Measurements from ENCODE around the gene TACR2. TPM values are rescaled to one million over a fixed set of nuclear protein-coding genes. Genes with fewer than 3 reads are reported as not detected.
A peak's percentile ranks its signal among the peaks of the same experiment; 100 is the strongest.
"Not testable (repeated sequence)": the region's sequence is repeated elsewhere in the genome, so short reads cannot be mapped to it uniquely, and the experiment has no call there.

The TACR2 gene
- total RNA-seq, 4 donors from 2014 or later: 0.36 to 0.49 TPM; not detected in 2

GRCh38 chr10:69451784-69452251 is 35.1 kb upstream of the TACR2 start:
- Histone ChIP-seq H3K9me3 (no peaks in the 10 kb centered on the region), H3K4me3 (peak overlapping the region; percentile 83 to 95 (median 93)), H3K4me1 (peaks cover 54 to 64% of the 10 kb centered on the region in 2 donors), H3K27me3 (no peaks in the 10 kb centered on the region), H3K27ac (peak overlapping the region; percentile 87 to 95 (median 90)), H3K36me3 (no peaks in the 10 kb centered on the region)
- intact Hi-C loops (cut with DNase I; ENCODE audit: low total_unique reads) (loop anchor here (2.0 kb wide), 2 partner anchors 25 to 45 kb away; no protein-coding TSS in a partner anchor), in situ Hi-C loops (cut with MboI; ENCODE audit: low sequenced_read_pairs in 4 of 4) (no loop called here)
- TF ChIP-seq CTCF (IDR thresholded peaks at IDR 0.05 in 4 of 5, conservative IDR thresholded peaks at IDR 0.05 in 1 of 5) (no peak), POLR2A (IDR thresholded peaks at IDR 0.05) (no peak)
- no peak for DNase-seq
- ATAC-seq: peak; percentile 28 to 34

- intact Hi-C loops (cut with DNase I; ENCODE audit: low total_unique reads): loop anchor here (2.0 kb wide), 2 partner anchors 24 to 46 kb away; no protein-coding TSS in a partner anchor
- DNase-seq (peak; percentile 86 to 89), ATAC-seq (peak; percentile 77 to 82)
- in situ Hi-C loops (cut with MboI; ENCODE audit: low sequenced_read_pairs in 4 of 4): no loop called here
- Histone ChIP-seq H3K36me3 (no peaks in the 10 kb centered on the region), H3K9me3 (no peaks in the 10 kb centered on the region), H3K27ac (peak within 1 kb of the TSS; percentile 87 to 95 (median 90)), H3K4me1 (peaks cover 49 to 59% of the 10 kb centered on the region in 2 donors), H3K27me3 (no peaks in the 10 kb centered on the region), H3K4me3 (peak within 1 kb of the TSS; percentile 83 to 95 (median 93))
- TF ChIP-seq CTCF (IDR thresholded peaks at IDR 0.05 in 4 of 5, conservative IDR thresholded peaks at IDR 0.05 in 1 of 5): no peak
- TF ChIP-seq POLR2A (IDR thresholded peaks at IDR 0.05): peak; percentile 94
Measured at GRCh38 chr10:69451209-69451783, 34.6 kb upstream of the TACR2 start, which contains the start of gene TSPAN15. Gene TSPAN15, plus strand, starts transcription at chr10:69451465. Its CDS starts 130 bp downstream, at chr10:69451595.

- in situ Hi-C loops (cut with MboI; ENCODE audit: low sequenced_read_pairs in 4 of 4); H3K9me3 ChIP-seq; H3K36me3 ChIP-seq; ATAC-seq; H3K4me3 ChIP-seq; H3K27me3 ChIP-seq; DNase-seq: not testable (repeated sequence)
- Histone ChIP-seq H3K27ac (peak overlapping the region; percentile 87 to 95 (median 90)), H3K4me1 (peaks cover 49 to 51% of the 10 kb centered on the region in 2 donors)
- intact Hi-C loops (cut with DNase I; ENCODE audit: low total_unique reads): loop anchor here (2.0 kb wide), 2 partner anchors 24 to 46 kb away; no protein-coding TSS in a partner anchor
Measured at GRCh38 chr10:69450395-69450794, 33.7 kb upstream of the TACR2 start.

GRCh38 chr10:69449841-69450240 is 33.1 kb upstream of the TACR2 start:
- Histone ChIP-seq H3K9me3 (no peaks in the 10 kb centered on the region), H3K36me3 (no peaks in the 10 kb centered on the region)

More at GRCh38 chr10:69449841-69450240, 33.1 kb upstream of the TACR2 start:
- Histone ChIP-seq H3K4me1 (peaks cover 47 to 49% of the 10 kb centered on the region in 2 donors), H3K4me3 (no peak overlapping the region), H3K27ac (peak overlapping the region; percentile 87 to 95 (median 90)), H3K27me3 (no peaks in the 10 kb centered on the region)
- in situ Hi-C loops (cut with MboI; ENCODE audit: low sequenced_read_pairs in 4 of 4) (loop anchor here in 1 of 4 donors (25.0 kb wide), 1 partner anchor 187 kb away; the partner anchor contains the start of gene FAM241B), intact Hi-C loops (cut with DNase I; ENCODE audit: low total_unique reads) (loop anchor here (2.0 kb wide), 2 partner anchors 23 to 47 kb away; no protein-coding TSS in a partner anchor)
- peak; percentile 45 to 68 for ATAC-seq
- DNase-seq: peak; percentile 46 to 67
- no peak for TF ChIP-seq POLR2A (IDR thresholded peaks at IDR 0.05)
- TF ChIP-seq CTCF (IDR thresholded peaks at IDR 0.05 in 4 of 5, conservative IDR thresholded peaks at IDR 0.05 in 1 of 5): peak; percentile 50 to 81 (median 74)
